ENCODE measurements around the gene OBSL1.

DNA sequence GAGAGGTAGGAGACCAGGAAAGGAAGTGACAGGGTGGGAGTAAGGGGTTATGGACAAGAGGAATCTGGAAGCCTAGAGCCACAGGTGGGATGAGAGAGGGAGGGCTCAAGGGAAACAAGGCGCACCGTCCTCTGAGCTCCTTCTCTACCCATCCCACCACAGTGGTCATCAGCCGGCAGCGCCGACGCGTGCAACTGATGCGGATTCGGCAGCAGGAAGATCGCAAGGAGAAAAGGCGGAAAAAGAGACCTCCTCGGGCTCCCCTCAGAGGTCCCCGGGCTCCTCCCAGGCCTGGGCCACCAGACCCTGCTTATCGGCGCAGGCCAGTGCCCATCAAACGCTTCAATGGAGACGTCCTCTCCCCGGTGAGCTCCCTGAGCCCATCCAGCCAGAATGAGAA is 22.3 kb downstream of the OBSL1 start:
- TF ChIP-seq, protein P1, sequence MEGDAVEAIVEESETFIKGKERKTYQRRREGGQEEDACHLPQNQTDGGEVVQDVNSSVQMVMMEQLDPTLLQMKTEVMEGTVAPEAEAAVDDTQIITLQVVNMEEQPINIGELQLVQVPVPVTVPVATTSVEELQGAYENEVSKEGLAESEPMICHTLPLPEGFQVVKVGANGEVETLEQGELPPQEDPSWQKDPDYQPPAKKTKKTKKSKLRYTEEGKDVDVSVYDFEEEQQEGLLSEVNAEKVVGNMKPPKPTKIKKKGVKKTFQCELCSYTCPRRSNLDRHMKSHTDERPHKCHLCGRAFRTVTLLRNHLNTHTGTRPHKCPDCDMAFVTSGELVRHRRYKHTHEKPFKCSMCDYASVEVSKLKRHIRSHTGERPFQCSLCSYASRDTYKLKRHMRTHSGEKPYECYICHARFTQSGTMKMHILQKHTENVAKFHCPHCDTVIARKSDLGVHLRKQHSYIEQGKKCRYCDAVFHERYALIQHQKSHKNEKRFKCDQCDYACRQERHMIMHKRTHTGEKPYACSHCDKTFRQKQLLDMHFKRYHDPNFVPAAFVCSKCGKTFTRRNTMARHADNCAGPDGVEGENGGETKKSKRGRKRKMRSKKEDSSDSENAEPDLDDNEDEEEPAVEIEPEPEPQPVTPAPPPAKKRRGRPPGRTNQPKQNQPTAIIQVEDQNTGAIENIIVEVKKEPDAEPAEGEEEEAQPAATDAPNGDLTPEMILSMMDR (IDR thresholded peaks at IDR 0.05; ENCODE audit: low read depth, low read length, missing input control), result no peak
- TF ChIP-seq FOXA1 (IDR thresholded peaks at IDR 0.05), result no peak
- TF ChIP-seq, protein P2, sequence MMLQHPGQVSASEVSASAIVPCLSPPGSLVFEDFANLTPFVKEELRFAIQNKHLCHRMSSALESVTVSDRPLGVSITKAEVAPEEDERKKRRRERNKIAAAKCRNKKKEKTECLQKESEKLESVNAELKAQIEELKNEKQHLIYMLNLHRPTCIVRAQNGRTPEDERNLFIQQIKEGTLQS (IDR thresholded peaks at IDR 0.05), result no peak
- TF ChIP-seq GABPA (IDR thresholded peaks at IDR 0.05 in 1 of 2, conservative IDR thresholded peaks at IDR 0.05 in 1 of 2), result no peak
- no peak for TF ChIP-seq EGR1 (IDR thresholded peaks at IDR 0.05; ENCODE audit: low read depth in 2 of 2)
- TF ChIP-seq SP1 (IDR thresholded peaks at IDR 0.05), result no peak
- no peak for TF ChIP-seq YY1 (IDR thresholded peaks at IDR 0.05)
- TF ChIP-seq, protein P3, sequence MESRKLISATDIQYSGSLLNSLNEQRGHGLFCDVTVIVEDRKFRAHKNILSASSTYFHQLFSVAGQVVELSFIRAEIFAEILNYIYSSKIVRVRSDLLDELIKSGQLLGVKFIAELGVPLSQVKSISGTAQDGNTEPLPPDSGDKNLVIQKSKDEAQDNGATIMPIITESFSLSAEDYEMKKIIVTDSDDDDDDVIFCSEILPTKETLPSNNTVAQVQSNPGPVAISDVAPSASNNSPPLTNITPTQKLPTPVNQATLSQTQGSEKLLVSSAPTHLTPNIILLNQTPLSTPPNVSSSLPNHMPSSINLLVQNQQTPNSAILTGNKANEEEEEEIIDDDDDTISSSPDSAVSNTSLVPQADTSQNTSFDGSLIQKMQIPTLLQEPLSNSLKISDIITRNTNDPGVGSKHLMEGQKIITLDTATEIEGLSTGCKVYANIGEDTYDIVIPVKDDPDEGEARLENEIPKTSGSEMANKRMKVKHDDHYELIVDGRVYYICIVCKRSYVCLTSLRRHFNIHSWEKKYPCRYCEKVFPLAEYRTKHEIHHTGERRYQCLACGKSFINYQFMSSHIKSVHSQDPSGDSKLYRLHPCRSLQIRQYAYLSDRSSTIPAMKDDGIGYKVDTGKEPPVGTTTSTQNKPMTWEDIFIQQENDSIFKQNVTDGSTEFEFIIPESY (IDR thresholded peaks at IDR 0.05), result no peak
- no peak for TF ChIP-seq TAF1 (conservative IDR thresholded peaks at IDR 0.05)
- no peak for TF ChIP-seq RAD21 (IDR thresholded peaks at IDR 0.05)
- TF ChIP-seq, protein P4, sequence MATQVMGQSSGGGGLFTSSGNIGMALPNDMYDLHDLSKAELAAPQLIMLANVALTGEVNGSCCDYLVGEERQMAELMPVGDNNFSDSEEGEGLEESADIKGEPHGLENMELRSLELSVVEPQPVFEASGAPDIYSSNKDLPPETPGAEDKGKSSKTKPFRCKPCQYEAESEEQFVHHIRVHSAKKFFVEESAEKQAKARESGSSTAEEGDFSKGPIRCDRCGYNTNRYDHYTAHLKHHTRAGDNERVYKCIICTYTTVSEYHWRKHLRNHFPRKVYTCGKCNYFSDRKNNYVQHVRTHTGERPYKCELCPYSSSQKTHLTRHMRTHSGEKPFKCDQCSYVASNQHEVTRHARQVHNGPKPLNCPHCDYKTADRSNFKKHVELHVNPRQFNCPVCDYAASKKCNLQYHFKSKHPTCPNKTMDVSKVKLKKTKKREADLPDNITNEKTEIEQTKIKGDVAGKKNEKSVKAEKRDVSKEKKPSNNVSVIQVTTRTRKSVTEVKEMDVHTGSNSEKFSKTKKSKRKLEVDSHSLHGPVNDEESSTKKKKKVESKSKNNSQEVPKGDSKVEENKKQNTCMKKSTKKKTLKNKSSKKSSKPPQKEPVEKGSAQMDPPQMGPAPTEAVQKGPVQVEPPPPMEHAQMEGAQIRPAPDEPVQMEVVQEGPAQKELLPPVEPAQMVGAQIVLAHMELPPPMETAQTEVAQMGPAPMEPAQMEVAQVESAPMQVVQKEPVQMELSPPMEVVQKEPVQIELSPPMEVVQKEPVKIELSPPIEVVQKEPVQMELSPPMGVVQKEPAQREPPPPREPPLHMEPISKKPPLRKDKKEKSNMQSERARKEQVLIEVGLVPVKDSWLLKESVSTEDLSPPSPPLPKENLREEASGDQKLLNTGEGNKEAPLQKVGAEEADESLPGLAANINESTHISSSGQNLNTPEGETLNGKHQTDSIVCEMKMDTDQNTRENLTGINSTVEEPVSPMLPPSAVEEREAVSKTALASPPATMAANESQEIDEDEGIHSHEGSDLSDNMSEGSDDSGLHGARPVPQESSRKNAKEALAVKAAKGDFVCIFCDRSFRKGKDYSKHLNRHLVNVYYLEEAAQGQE (IDR thresholded peaks at IDR 0.05), result no peak
- TF ChIP-seq, protein P5, sequence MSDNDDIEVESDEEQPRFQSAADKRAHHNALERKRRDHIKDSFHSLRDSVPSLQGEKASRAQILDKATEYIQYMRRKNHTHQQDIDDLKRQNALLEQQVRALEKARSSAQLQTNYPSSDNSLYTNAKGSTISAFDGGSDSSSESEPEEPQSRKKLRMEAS (IDR thresholded peaks at IDR 0.05), result no peak

Data from liver (tissue), 3 donors.